Esophagus mucosa (tissue), 1 donor: ENCODE results near the gene THSD7B. TPM values are rescaled to one million over a fixed set of nuclear protein-coding genes. Genes with fewer than 3 reads are reported as not detected.

Experiments used
- ATAC-seq: fragments of 200-7000 bp; cut with Tn5 transposase; one replicate; pipeline ENCODE4 v1.9.1; 2020
- total RNA-seq: library from RNA; stranded (reverse); gene quantifications from one replicate; pipeline ENCODE4 v1.2.4, GENCODE V29; 2023
- donor health status: DM: yes; HTN: yes; CAD: no.

Gene THSD7B
- total RNA-seq, 1 donor from 2014 or later = 0.88 TPM

DNA sequence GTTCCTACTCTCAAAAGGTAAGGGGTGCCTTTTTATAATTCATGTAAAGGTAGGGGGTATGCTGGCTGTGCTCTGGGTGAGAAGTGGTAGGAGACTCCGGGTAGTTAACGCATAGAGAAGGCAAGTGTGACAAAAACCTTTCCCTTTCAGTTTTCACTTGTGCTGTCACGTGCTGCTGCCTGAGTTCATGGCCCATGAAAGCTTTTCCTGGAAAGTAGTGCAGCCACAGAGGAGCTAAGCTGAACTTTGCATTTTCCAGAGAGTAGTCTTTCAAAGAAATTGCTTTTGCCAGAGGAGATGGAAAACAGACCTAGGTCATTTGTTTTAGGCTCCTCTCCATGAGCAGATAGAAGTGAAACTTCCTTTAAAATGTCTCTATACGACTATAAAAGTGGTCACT, 44.7 kb downstream of the THSD7B start:
- no peak for ATAC-seq

DNA sequence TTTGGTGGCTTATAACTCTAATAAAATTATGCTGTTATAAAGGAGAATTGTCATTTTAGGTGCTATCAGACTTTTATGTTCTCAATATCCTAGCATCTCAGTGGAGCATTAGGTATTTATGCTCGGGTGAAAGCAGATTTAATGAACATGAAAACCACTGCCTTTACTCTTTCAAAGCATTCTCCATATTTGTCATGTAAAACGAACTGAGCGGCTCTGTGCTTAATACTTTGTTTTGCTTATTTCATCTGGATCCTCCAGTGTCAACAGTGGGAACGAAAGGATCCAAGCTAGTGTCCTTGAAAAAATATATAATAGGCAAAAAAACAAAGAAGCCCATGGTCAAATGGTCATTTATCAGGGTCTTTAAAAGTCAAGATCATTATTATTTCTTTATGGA, 53.5 kb downstream of the THSD7B start:
- ATAC-seq = no peak

DNA sequence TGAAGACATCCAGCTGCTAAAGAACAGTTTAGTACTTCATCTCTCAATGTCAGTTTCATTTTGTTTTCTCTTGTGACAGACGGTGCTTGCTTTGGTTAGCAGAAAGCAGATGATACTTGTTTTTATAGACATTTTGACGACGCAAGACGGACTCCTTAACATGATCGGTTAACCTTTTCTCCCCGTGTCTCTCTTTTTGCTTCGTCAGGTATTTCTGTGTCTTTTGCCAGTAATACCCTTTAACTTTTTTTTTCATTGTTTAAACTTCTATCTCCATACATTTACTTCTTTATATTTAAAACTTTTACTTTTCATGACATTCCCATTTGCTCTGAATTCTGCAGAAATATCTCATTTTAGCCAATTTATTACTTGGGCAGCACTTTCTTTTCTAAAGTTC, 57.9 kb downstream of the THSD7B start:
- no peak for ATAC-seq

DNA sequence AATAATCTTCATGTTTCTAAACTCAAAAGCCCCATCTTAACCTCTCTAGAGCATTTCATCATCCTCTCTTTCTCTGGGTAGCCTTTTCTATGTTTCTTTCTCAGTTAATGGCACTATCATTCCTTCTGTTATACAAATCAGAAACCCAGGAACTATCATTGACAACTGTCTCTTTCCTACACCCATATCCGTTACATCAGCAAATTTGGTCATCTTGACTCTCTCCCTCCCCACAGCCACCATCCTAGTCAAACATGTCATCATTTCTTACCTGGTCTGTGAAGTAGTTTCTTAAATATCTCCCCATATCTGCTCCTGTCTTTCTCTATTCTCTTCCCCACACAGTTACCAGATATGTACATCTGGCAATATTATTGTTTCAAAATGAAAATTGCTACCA, 62.8 kb downstream of the THSD7B start:
- ATAC-seq = no peak

DNA sequence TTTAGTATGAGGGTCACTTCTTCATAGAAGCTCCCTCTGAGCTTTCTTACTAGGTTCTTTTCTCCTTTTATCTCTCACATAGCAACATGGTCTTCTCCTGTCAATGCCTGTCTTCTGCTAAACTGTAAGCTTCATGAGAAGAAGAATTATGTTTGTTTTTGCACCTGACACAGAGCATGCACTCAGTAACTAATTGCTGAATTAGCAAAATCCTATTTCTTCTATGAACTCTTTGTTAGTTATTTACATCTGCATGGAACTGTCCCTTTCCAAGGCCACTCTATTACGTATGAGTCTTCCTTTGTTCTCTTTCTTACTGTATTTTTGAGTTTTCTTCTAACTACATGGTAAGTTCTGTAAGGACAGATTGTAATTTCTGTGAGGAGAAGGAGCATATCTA, 63.4 kb downstream of the THSD7B start:
- ATAC-seq = no peak

DNA sequence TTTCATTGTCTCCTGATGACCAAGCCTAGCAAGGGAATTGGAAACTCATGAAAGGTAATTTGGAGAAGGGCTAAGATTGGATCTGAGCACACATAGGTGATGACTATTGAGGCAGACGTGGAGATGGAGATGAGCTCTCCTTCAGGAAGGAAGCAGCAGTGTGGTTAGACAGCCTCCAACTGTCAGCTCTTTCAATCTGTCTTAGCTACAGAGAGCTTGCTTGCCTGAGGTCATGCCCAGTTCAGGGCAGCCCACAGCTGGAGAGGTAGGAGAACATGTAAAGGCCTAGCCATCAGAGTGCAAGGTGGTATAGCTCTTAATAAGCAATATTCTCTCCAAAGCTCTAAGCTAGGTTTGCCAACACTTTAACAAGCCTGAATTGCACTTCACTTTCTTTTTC, 79.2 kb downstream of the THSD7B start:
- no peak for ATAC-seq

DNA sequence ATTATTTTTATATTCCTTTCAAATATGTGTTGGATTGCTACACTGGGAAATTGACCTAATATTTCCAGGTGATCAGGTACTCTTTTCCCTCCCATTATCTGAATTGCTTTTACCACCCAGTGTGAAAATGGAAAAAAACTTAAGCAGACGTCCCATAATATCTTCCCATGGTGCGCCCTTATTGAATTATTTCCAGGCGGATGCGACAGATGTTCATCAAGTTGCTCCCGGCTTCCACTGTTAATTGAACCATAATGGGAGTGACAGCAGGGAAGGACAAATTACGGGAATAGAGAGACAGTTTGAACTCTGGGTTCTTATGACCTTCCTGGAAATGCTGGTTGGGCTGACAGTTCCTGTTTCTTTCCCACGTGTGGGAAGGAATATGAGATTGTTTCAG, 93.3 kb downstream of the THSD7B start:
- ATAC-seq = no peak

DNA sequence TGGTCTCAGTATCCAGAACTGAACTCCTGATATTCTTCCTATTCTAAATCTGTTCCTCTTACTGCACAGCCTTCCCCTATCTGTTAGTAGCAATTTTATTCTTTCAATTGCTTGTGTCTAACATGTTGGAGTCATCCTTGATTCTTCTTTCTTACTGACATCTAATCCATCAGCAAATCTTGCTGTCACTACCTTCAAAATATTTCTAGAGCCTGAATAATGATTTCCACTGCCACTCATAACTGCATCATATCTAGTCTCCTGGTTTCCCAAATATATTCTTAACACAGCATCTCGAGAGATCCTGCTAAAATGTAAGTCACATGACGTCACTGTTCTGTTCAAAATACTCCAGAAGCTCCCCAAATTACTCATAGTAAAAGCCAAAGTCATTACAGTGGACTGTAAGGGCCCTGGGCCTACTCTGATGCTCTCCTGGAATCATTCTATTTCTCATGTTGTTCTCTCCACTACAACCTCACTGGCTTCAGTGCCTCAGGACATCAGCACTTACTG, 95.2 kb downstream of the THSD7B start:
- ATAC-seq = no peak

DNA sequence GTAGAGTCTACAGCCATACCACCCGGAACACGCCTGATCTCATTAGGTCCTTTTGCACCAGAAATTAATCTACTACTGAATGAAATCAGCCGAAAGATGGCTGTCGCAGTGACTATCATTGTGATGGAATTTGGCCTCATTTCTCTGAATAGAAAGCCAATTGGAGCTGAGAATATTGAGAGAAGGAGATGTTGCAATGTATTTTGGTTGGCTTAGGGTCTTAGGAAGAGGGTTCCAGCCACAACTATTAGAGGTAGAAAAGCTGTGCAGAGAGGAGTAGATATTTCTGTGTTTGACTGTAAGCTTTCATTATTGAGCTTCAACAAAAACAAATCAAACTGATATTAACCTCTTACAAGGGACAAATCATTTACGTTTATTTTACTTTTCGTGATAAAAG, 98.1 kb downstream of the THSD7B start:
- no peak for ATAC-seq

DNA sequence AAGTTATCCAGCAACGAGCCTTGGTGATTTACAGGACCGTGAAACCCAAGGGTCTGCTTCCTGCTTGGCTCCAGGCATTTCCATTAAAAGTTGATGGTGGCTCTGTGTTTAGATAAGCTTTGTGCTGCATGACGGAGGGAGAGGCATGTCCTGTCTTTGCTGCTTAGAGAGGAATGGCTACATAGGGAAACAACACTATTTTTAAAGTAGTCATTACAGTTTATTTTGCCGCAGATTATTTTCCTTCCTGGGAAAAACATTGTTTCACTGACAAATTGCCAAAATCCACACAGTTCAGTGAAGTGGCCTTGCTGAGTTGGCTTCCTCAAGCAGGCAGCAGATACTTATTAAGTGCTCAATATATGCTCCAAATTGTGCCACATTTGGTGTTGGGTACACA, 98.5 kb downstream of the THSD7B start:
- ATAC-seq = no peak

DNA sequence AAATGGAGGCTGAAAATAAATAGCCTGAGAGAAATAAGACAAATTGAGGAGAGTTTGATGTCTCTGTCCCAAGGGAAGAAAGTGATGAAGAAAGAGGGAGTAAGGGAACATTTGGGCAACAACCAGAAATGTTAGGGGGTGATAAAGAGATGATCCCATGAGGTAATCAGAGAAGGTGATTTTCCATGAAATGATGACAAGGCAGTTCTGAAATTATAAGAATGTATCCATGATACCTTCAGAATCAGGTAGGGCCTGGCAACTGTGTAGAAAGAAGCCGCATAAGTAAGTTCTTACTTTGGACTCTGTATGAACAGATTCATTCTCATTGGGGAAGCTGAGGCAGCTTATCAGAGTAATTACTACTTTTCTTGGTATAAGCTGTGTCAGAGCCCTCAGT, 106.1 kb downstream of the THSD7B start:
- ATAC-seq = no peak

DNA sequence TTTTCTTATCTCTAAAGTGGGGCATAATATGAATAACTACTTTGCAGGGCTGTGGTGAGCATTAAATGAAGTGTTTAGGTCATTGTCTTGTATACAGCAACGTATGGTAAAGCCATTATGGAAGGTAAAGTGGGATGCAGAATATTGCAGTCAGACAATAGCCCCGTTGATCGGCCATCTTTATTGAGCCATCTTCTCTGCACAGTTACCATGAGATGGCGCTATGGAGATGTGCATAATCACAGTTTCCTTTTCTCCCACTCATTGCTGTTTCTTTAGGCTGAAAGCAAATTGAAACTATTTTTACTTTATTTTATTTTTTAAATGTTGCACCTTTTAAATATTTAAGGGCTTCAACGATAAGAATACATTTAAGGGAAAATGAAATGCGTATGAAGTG, 108.9 kb downstream of the THSD7B start:
- no peak for ATAC-seq

DNA sequence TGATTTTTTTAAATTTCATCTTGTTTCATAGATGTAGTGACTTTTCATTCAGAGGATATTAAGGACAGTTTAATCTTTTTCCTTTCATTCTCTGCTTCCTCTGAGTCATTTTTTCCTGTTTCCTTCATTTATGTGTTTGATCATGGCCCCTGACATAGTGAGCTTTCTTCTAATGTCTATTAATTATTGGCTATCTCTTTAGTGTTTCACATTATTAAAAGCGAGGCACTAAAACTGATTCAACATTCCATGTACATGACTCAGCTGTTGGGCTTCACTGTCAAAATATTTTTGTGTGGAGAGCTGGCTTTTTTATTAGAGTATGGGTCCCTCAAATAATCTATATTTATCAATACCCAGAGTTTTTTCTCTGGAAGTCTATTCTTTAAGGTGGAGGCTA, 125.8 kb downstream of the THSD7B start:
- no peak for ATAC-seq

DNA sequence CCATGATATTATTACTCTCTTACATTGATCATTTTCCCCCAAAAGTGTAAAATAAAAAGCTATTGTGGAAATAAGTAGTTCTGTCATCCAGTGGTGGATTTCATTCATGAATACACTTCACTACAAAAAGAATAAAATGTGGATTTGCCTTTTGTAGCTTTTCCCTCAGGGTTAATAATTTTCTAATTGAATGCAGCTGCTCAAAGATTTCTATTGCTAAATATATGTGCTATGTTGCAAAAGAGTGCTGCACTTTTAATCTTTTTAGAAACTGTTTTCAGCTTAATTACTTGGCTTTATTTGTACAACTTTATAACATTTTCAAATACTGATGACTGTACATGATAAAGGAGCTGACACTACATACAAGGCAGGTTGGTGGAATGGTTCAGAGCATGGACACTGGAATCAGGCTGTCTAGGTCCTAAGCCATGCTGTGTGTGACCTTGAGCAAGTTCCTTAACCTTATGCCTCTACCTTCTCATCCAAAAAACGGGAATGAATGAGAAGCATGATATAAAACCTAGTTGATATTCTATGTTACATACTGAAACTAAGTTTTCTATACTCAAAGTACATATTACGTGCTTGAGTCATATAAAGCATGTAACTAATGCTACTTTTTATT, 128.8 kb downstream of the THSD7B start:
- ATAC-seq = no peak

DNA sequence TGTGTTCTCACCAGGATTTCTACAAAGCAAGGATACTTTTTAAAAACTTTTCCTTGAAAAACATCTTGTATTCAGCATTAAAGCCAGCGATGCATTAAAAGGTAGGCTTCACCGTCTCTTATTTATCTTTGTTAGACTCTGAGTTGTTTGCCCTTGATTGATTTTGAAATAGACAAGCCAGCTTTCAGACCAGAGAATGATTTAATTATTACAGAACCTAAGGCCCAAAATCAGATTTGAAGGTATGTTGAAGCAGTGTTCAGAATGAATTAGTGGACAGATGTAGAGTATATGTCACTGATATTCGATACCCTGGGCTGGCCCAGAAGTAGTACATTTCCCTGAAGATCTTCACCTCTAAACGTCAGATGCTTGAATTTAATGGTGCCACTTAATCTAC, 136.4 kb downstream of the THSD7B start:
- ATAC-seq = no peak

DNA sequence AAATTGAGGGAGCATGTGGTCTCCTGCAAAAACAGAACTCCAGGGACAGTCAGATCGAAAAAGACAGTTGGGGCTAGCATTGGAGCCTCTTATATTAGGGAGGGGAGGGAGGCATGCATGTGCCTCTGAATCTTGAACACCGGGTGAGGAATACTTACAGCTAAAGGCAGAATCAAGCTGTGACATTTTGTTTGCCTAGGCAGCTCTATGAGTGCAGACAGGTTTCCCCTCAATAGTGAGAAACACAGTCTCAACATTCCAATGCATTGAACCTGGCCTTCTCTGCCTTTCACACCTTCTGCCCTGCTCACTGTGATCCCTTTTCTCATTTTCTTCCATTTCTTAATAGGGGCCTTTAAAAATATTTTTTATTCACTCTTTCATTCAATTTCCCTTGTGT, 140.4 kb downstream of the THSD7B start:
- ATAC-seq = no peak

DNA sequence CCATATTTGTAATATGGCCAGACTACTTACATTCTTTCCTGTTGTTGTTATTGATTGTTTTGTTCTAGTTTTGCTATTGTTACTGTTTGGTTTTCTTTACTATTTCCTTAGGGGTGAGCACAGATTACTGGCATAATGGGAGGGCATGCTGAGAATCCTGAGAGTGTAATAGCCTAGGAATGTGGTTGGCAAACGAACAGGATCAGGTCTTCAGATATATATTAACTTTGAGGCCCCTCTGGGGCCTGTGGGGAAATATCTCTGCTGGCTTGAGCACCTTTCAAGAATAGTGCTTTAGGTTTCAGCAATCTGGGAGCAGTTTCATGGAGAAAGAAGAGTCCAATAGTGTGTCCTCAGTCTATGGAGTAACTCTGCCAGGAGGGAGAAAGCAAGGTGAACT, 144.4 kb downstream of the THSD7B start:
- no peak for ATAC-seq

DNA sequence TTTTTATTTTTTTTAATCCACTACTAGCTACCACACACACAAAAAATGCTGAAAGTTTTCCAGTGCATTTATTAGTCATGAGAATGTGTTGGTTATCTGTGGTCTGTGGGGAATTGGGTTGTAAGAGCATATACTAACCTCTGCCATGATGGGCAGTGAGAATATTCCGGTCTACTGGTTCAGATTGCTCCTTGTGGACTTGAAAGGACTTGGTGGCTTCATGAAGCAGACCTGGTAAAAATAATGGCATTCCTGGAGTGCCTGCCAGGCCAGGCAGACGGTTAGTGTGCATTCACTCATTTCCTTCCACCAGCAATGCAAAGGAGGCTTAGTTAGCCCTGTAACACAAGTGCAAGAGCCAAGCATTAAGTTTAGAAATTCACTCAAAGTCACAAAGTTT, 150.8 kb downstream of the THSD7B start:
- ATAC-seq = no peak

DNA sequence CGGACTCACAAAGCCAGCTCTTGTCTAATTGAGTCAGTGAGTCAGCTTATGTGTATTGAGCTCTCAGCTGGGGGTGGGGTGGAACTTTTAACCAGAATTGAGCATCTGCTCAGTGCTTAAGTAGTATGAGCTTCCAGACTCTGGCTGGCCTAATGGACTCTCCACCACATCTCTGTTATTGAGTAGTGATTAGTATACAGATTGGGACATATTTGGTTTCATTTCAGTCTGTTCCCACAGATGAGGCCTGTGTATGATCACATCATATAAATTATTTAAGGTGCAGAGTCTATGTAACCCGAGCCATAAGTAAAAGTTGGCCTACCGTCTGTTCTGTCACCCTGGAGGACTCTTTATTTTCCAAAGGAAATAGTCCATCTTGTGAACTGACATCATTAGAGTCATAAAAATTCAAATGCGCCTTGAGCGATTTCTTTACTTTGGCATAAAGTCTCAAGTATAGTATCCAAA, 152.1 kb downstream of the THSD7B start:
- ATAC-seq = no peak

DNA sequence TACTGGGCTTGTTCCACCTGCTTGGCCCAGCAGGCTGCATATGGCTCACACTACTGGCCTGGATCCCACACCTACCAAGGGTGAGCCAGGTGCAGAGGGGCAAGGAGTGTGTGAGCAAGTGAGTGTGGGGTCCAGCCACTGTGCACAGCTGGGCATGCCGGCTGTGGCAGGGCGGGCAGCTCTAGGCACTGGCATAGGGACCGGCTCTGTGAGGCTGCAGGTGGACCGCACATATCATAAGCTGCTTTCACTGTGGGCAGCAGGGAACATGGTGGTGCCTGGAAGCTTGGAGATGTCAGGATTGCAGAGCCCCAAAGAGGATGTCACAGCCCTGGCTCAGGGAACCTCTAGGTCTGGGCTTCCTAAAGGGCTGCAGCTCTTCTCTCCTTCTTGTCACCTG, 154.3 kb downstream of the THSD7B start:
- no peak for ATAC-seq

DNA sequence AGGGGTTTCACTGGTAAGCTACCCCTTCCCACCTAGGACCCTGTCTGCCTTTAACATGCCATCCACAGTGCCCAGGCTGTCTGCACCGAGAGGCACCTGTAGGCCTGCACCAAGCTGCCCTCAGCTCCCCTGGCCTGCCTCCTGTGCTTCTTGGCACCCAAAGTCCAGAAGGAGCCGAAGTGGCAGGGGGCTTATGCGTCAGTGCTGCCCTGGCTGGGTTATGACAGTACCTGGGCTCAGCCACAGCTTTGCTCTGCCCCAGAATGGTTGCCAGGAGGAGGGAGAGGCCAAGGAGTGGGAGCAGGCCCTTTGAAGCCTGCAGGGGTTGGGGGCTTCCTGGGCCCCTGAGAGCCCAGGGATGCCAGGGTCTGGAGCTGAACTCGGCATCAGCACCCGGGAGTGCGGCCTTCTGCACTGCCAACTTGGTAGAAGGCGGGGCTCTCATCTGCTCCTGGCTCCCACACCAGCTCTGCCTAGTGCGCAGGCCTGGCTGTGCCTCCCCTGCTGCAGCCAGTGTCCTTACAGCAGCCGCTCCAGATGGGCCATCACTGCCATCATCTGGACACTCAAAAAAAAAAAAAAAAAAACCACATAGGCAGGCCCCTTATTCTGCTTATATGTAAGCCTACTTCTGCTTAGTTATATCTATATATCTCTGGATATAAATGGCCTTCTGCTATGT, 155.4 kb downstream of the THSD7B start:
- peak; percentile 25 for ATAC-seq

DNA sequence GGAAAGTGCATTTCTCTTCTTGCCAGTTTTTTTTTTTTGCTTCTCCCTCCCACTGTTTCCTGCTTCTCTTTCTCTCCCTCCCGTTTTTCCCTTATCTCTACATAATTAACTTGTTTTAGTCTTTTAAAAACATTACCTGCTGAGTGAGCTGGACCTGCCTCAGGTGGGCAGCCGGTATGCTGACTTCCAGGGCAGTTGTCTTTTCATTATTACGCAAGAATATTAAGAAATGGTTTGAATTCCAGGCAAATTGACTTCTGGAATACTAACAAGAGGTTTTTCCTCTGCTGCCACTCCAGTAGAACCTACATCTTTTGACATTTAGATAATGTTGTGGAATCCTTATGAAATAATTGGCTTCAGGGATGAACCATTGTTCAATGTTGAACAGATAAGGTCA, 161.8 kb downstream of the THSD7B start:
- ATAC-seq = no peak

DNA sequence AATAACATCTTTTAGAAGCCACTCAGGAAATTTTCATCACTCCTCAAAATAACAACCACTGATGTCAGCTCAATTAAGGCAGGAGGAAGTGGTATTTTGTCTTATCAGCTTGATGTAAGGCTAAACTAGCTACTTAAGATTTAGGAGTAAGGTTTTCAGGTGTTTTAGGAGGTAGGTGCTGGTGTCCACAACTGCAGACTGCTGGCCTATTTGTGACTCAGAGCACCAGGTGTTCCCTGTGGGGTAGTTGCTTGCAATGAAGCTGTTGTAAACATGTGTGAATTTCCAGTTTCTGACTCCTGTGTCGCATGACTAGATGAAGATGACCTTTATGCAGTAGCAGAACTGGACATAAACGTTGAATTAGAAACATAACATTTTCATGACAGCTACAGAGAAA, 164.2 kb downstream of the THSD7B start:
- ATAC-seq = no peak

DNA sequence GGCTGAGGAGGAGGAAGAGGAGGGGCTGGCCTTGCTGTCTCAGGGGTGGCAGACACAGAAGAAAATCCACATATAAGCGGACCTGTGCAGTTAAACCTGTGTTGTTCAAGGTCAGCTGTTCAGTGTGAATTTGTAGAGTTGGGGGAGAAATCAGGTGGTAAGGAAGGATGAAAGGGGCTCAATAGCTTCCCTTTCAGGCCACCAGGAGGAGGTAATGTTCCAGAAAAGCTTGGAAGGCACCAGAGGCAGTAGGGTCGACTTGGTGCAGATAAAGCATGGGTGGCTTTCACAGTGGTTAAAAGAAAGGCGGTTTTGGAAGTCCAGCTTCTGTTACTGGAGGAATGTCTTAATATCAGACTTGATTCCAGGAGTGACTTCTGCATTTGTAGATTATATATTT, 167.4 kb downstream of the THSD7B start:
- ATAC-seq = no peak

DNA sequence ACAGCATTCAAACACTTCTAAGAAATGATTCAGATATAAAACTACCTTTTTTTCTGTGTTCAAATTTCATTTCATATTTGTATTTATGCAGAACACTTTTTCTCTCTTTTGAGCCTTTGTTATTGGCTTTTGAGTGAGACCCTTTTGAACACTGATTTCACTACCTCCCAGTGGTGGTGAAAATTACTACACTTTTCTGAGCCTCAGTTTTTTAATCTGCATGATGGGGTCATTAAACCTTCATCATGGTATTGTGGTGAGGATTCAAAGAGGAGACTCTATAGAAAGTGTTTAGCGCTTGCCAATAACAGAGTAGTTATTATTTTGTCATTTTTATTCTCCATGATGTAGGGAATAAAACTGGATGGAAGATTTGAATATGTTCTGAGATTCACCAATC, 169.8 kb downstream of the THSD7B start:
- ATAC-seq = no peak
